AG10803 (cell line): ENCODE data around the gene PECR.

Source experiments
- DNase-seq: peaks from one replicate; pipeline ENCODE4 v3.0.0; 2010; ENCODE audit warnings: low read depth
- H3K4me3 ChIP-seq: 2 replicates; pipeline ENCODE4 v1.5.1; 2011; ENCODE audit warnings: mild to moderate bottlenecking, low read length, control low read depth
- CTCF ChIP-seq: conservative IDR thresholded peaks from 2 replicates; pipeline ENCODE4 v1.5.1; 2011; ENCODE audit warnings: mild to moderate bottlenecking, low read length, control low read depth, inconsistent platforms

The PECR gene

GRCh38 chr2:216117561-216118340 lies 36.1 kb upstream of the PECR start:
- no peak for DNase-seq
- TF ChIP-seq CTCF: no peak
- H3K4me3 ChIP-seq: no peak overlapping the region

GRCh38 chr2:216116418-216116817 lies 34.8 kb upstream of the PECR start:
- no peak for TF ChIP-seq CTCF
- peak; percentile 10 for DNase-seq
- H3K4me3 ChIP-seq: no peak overlapping the region

- TF ChIP-seq CTCF: peak; percentile 82
- peak overlapping the region; percentile 62 for H3K4me3 ChIP-seq
- peak; percentile 98 for DNase-seq
Measured at GRCh38 chr2:216114714-216115531, 33.3 kb upstream of the PECR start.

DNA sequence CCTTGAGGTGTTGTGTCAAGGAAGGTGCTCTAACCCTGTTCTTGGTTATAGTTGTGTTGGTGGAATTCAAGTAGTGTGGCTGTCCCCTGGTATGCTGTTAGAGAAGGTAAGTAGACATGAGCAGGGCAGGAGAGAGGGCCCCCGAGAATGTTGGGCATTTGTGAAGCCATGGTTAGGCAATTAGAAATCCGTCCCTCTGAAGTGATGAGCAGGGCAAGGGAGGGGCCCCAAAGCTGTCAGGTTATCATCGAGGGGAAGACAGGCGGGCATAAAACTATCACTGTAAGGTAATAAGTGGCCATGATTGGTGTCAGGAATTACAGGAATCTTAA lies 32.7 kb upstream of the PECR start:
- no peak overlapping the region for H3K4me3 ChIP-seq
- no peak for DNase-seq

DNA sequence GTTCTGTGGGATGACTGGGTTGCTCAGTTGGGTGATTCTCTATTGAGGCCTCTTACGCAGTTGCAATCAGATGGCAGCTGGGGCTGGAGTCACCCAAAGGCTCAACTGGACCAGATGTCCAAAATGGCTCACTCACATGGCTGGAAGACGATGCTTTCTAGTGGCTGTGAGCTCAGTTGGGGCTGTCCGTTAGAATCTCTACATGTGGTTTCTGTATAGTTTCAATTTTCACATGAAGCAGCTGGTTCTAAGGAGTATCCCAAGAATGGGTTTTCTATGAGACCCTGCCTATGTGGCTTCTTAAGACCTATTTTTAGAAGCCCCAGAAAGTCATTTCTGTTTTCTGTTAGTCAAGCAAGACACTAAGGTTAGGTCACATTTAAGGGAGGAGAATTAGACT lies 32.0 kb upstream of the PECR start:
- no peak for TF ChIP-seq CTCF
- H3K4me3 ChIP-seq: no peak overlapping the region
- no peak for DNase-seq

More for the DNA sequence above, 32.7 kb upstream of the PECR start:
- TF ChIP-seq CTCF: no peak

- no peak for DNase-seq
- no peak overlapping the region for H3K4me3 ChIP-seq
- TF ChIP-seq CTCF: no peak
Measured at GRCh38 chr2:216112926-216113325, 31.3 kb upstream of the PECR start.

DNA sequence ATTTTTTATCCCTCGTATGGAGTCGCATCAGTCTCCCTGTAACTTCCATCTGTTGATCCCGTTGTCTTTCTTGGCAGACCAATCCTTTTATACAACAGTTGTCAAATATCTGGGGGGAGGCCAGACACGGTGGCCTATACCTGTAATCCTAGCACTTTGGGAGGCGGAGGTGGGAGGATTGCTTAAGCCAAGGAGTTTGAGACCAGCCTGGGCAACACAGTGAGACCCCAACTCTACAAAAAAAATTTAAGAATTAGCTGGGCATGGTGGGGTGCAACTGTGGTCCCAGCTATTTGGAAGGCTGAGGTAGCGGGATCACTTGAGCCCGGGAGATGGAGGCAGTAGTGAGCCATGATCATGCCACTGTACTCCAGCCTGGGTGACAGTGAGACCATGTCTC lies 29.5 kb upstream of the PECR start:
- no peak overlapping the region for H3K4me3 ChIP-seq
- no peak for DNase-seq
- TF ChIP-seq CTCF: no peak
